Measurements from ENCODE around the gene UNKL.
"Not testable (repeated sequence)": the region's sequence is repeated elsewhere in the genome, so short reads cannot be mapped to it uniquely, and the experiment has no call there.

The UNKL gene

GRCh38 chr16:1445518-1446203 is 31.2 kb upstream of the UNKL start:
- DNase-seq (ENCODE audit: low read depth in 2 of 2): no peak

GRCh38 chr16:1444730-1445517 is 30.4 kb upstream of the UNKL start:
- no peak for DNase-seq (ENCODE audit: low read depth in 2 of 2)

- DNase-seq (ENCODE audit: low read depth in 2 of 2): no peak
These were observed 29.7 kb upstream of the UNKL start, which contains the start of gene CCDC154 for GRCh38 chr16:1443980-1444729. TSS of gene CCDC154 (minus strand) at chr16:1444556. CDS start at chr16:1444322, 234 bp downstream.

DNA sequence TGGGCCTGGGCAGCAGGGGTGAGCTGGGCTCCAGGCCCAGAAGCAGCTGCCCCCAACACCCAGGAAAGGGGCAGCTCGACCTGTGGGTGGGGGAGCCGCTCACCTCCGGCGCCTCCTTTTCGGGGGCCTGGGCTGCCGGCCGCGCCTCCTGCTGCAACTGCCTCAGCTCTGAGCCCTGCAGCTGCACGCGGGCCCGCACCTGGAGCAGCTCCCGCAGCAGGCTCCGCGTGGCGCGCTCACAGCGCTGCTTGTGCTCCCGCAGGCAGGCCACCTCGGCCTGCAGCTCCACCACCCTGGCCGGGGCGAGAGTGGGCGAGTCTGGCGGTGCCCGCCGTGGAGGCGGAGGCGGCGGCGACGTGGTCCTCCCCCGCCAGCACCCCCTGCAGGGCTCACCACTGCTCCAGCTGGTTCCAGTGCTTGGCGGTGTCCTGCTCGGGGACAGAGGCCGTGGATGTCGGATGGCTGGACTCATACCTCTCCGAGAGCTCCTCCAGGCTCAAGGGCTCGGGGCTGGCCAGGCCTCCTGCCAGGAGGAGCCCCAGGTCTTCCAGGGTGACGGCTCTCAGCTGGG is 29.0 kb upstream of the UNKL start:
- DNase-seq (ENCODE audit: low read depth in 2 of 2): no peak

- DNase-seq (ENCODE audit: low read depth in 2 of 2): no peak
These were observed 28.2 kb upstream of the UNKL start for GRCh38 chr16:1442697-1443096.

- no peak for DNase-seq (ENCODE audit: low read depth in 2 of 2)
These were observed 26.9 kb upstream of the UNKL start for GRCh38 chr16:1441391-1441829.

DNA sequence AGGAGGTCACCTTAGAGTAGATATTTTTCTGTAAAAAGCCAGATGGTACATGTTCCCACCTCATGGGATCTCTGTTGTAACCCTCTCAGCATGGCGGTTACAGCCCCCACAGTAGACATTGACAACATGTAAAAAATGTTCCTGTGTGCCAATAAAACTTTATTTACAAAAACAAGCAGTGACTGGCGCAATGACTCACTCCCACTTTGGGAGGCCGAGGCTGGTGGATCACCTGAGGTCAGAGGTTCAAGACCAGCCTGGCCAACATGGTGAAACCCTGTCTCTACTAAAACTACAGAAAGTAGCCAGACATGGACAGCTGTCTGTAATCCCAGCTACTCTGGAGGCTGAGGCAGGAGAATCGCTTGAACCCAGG is 25.2 kb upstream of the UNKL start:
- DNase-seq (ENCODE audit: low read depth in 2 of 2): not testable (repeated sequence)

GRCh38 chr16:1439058-1439698 is 24.7 kb upstream of the UNKL start:
- DNase-seq (ENCODE audit: low read depth in 2 of 2): no peak

GRCh38 chr16:1438229-1439057 is 23.9 kb upstream of the UNKL start:
- DNase-seq (ENCODE audit: low read depth in 2 of 2): no peak

DNA sequence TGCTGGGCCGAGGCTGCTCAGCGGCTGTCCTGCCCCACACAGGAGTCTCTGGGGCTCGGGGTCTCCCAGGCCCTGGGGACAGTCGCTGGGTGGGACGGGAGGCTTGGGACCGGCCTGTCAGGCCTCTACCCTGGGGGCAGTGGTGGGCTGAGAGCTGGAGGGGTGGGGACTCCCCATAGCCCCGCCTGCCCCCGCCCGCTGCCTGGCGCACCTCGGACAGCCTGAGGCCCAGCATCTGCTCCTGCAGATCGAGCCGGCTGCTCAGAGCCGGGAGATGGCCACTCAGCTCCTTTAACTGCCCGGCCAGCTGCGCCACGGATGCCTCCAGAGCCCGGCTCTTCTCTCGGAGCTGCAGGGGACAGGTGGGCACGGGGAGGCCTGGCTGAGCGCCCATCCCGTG is 23.1 kb upstream of the UNKL start:
- no peak for DNase-seq (ENCODE audit: low read depth in 2 of 2)

- no peak for DNase-seq (ENCODE audit: low read depth in 2 of 2)
These were observed 22.3 kb upstream of the UNKL start for GRCh38 chr16:1436731-1437355.

DNA sequence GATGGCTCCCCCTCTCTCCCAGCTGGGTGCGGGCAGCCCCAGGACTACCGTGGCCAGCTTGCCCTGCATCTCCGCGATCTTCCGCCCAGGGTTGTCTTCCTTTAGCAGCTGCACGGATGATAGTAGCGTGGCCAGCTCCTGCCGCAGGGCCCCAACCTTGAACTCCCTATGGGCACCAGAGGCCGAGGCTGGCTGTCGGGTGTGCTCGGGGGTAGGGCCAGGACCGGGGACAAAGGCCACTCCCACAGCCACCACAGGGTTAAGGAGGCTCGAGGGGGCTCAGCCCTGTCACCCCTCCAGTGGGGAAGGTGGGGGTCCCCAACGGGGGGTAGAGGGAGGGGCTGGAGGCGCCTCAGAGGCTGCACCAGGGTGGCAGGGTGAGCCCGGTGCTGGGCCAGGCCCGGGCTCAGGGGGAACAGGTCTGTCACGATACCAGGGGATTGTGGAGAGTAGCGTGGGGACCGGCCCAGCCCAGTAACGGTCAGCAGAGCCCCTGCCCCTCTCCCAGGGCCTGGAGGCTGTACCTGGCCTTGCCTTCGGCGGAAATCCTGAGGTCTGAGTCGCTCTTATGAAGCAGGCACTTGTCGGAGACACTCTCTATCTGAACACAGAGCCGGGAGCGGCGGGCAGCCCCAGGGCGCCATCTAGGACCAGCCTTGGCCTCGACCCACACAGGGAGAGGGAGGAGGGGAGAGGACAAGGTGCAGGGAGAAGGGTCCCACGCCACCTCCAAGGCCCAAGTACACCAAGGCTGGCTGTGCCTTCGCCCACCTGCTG is 21.6 kb upstream of the UNKL start:
- DNase-seq (ENCODE audit: low read depth in 2 of 2): no peak

DNA sequence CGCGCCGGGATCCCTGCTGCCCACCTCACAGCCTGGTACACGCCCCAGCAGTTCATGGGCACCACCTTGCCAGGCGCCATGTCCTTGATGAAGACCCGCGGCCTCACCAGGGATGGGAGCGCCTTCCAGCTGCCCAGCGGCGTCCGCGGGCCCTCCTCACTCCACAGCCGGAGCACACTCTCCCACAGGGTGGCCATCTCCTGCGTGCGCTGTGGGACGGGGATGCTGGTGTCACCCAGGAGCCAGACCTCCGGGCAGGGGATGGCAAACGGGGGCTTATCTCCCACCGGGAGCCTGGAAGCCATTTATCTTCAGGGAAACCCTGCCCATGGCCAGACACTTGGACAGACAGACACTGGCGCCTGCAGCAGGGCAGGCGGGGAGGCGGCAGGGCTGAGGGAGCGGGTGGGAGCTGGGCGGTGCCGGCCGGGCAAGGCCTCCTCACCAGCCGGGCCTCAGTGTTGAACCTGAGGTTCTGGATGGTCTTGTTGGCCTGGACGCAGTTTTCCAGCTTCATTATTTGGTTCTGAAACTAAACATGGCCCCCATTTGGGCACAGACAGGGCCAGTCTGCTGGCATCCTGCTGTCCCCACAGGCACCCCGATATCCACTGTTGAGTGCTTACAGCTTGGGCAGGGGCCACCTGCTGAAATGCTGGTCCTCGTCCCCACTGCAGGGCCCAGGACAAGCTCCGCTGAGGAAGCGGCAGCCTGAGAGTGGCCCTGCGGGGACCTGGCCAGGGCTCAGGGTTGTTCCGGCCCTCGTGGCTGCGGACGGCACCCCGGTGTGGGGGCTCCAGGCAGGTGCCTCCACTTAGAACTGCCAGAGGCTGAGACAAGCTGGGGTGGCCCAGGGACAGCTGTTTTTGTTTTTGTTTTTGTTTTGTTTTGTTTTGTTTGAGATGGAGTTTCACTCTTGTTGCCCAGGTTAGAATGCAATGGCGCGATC is 20.4 kb upstream of the UNKL start:
- no peak for DNase-seq (ENCODE audit: low read depth in 2 of 2)

GRCh38 chr16:1433756-1434155 is 19.3 kb upstream of the UNKL start:
- DNase-seq (ENCODE audit: low read depth in 2 of 2): no peak

DNA sequence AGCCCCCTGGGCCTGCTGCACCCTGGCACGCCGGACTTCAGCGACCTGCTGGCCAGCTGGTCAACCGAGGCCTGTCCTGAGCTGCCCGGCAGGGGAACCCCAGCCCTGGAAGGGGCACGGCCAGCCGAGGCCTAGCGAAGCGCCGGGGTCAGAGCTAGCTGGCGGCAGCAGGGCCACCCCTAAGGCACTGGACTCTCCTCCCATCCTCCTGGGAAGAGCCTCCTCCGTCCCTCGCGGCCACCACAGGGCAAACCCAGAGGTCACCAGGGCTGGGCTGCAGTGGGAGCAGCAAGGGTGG is 18.7 kb upstream of the UNKL start:
- no peak for DNase-seq (ENCODE audit: low read depth in 2 of 2)

- DNase-seq (ENCODE audit: low read depth in 2 of 2): no peak
These were observed 18.1 kb upstream of the UNKL start for GRCh38 chr16:1432388-1433262.

DNA sequence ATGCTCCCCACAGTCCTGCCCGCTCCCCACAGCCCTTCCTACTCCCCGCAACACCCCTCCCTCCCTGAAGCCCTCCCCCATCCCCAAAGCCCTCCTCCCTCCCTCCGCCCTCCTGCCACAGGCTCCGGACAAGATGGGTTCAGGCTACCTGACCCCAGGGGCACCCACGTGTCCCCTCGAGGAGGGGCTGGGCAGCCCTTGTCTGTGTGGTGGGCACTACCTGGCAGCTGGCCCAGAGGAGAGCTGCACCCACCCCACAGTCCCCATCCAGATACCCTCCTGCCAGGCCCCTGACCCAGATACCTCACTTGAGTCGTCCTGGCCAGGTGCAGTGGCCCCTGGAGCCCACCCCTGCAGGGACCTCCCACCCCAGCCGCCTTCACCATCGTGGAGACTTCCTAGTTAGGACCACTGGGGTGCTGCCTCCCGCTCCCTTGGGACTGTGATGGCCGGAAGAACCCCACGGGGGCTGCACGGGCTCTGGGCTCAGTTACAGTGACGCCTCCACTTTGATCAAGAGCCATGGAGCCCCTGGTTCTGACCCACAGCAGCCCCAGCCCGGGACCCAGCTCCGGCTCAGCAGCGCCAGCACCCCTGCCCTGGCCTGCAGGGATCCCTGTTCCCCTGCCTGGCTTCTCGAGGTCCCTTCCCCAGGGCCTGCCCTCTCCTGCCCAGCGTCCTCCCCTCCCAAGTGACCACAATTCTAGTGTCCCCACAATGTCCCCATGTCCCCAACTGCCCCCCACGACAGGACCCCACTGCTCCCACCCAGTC is 17.2 kb upstream of the UNKL start:
- no peak for DNase-seq (ENCODE audit: low read depth in 2 of 2)
